IMR-90 (cell line): ENCODE results near the gene LAP3. TPM values are rescaled to one million over a fixed set of nuclear protein-coding genes. Genes with fewer than 3 reads are reported as not detected.

Source experiments
- ATAC-seq: fragments of 200-7000 bp; cut with Tn5 transposase; 2 replicates; pipeline ENCODE4 v1.9.1; 2020; ENCODE audit warnings: low read depth, mild to moderate bottlenecking, moderate library complexity
- BruUV-seq: library from RNA; stranded (reverse); fragments of 400-500 nt; replicated peaks from 2 replicates; lab custom pipeline; 2021; lab: Mats Ljungman, UMichigan
- CTCF ChIA-PET: fragments of 300-600 bp; formaldehyde crosslinking; extraction: SDS; loops from one replicate; lab custom pipeline; 2021; ENCODE audit warnings: antibody characterized with exemption; lab: Yijun Ruan, JAX
- POLR2A ChIA-PET: fragments of 300-600 bp; sonication (Branson Sonifier 250); formaldehyde crosslinking; loops from one replicate; lab custom pipeline; 2022; ENCODE audit warnings: antibody characterized with exemption; ENCODE audit not compliant: unreplicated experiment; lab: Charles Lee
- DNase-seq: peaks from one replicate; pipeline ENCODE4 v3.0.0; 2013
- H2AFZ ChIP-seq: replicated peaks from 2 replicates; pipeline ENCODE3; 2013; ENCODE audit warnings: low read length, mild to moderate bottlenecking; ENCODE audit not compliant: poor library complexity
- H2AK5ac ChIP-seq: 2 replicates; pipeline ENCODE4 v1.6.1; 2013; ENCODE audit warnings: low read depth, low read length, inconsistent platforms
- H2AK9ac ChIP-seq: replicated peaks from 2 replicates; pipeline ENCODE3; 2013; ENCODE audit warnings: mild to moderate bottlenecking, low read depth, low read length, moderate library complexity; ENCODE audit not compliant: poor library complexity
- H2BK120ac ChIP-seq: 2 replicates; pipeline ENCODE4 v1.6.1; 2013; ENCODE audit warnings: low read depth, low read length, inconsistent platforms
- H2BK15ac ChIP-seq: 3 replicates; pipeline ENCODE4 v1.6.1; 2013; ENCODE audit warnings: low read depth, low read length, inconsistent platforms
- H2BK20ac ChIP-seq: 2 replicates; pipeline ENCODE4 v1.6.1; 2013; ENCODE audit warnings: low read depth, mild to moderate bottlenecking, inconsistent platforms, low read length, moderate library complexity
- H2BK5ac ChIP-seq: 2 replicates; pipeline ENCODE4 v1.6.1; 2013; ENCODE audit warnings: mild to moderate bottlenecking, low read depth, low read length, inconsistent platforms; ENCODE audit not compliant: poor library complexity, severe bottlenecking
- H3K14ac ChIP-seq: replicated peaks from 2 replicates; pipeline ENCODE4 v1.6.1; 2013; ENCODE audit warnings: low read depth, low read length, inconsistent platforms
- H3K18ac ChIP-seq: 2 replicates; pipeline ENCODE4 v1.6.1; 2013; ENCODE audit warnings: low read depth, low read length, control low read depth
- H3K23ac ChIP-seq: 2 replicates; pipeline ENCODE4 v1.6.1; 2013; ENCODE audit warnings: low read depth, low read length, inconsistent platforms
- H3K27ac ChIP-seq: 2 replicates; pipeline ENCODE4 v1.5.1; 2013; ENCODE audit warnings: mild to moderate bottlenecking, control low read depth, low read length; ENCODE audit not compliant: insufficient read depth
- H3K27me3 ChIP-seq: 2 replicates; pipeline ENCODE4 v1.6.1; 2013; ENCODE audit warnings: low read length; ENCODE audit not compliant: control insufficient read depth, insufficient read depth
- H3K36me3 ChIP-seq: 2 replicates; pipeline ENCODE4 v1.6.1; 2013; ENCODE audit warnings: low read length, mixed read lengths; ENCODE audit not compliant: control insufficient read depth, insufficient read depth
- H3K4ac ChIP-seq: 2 replicates; pipeline ENCODE4 v1.6.1; 2013; ENCODE audit warnings: low read depth, low read length, inconsistent platforms
- H3K4me1 ChIP-seq: 2 replicates; pipeline ENCODE4 v1.6.1; 2013; ENCODE audit warnings: low read length, mixed read lengths; ENCODE audit not compliant: control insufficient read depth, insufficient read depth
- H3K4me2 ChIP-seq: 2 replicates; pipeline ENCODE4 v1.6.1; 2013; ENCODE audit warnings: low read depth, mild to moderate bottlenecking, control low read depth, low read length, moderate library complexity
- H3K4me3 ChIP-seq: 2 replicates; pipeline ENCODE4 v1.5.1; 2013; ENCODE audit warnings: low read depth, mild to moderate bottlenecking, control low read depth, low read length, moderate library complexity; ENCODE audit not compliant: insufficient read depth
- H3K56ac ChIP-seq: 2 replicates; pipeline ENCODE4 v1.6.1; 2013; ENCODE audit warnings: low read length, inconsistent platforms; ENCODE audit not compliant: insufficient read depth; ENCODE audit errors: extremely low read depth
- H3K79me1 ChIP-seq, 2 experiments: 2 replicates each; pipeline ENCODE4 v1.6.1; 2013; ENCODE audit warnings: low read length in 2 of 2, inconsistent platforms in 1 of 2, low read depth in 1 of 2
- H3K9ac ChIP-seq: 2 replicates; pipeline ENCODE4 v1.6.1; 2013; ENCODE audit warnings: low read depth, low read length, control low read depth
- H3K9me1 ChIP-seq: 2 replicates; pipeline ENCODE4 v1.6.1; 2013; ENCODE audit warnings: low read length, inconsistent platforms; ENCODE audit not compliant: insufficient read depth
- H3K9me3 ChIP-seq: 2 replicates; pipeline ENCODE4 v1.6.1; 2013; ENCODE audit warnings: low read length; ENCODE audit not compliant: control insufficient read depth, insufficient read depth
- H4K20me1 ChIP-seq: 2 replicates; pipeline ENCODE4 v1.6.1; 2013; ENCODE audit warnings: low read length, inconsistent platforms; ENCODE audit not compliant: insufficient read depth
- H4K5ac ChIP-seq: 2 replicates; pipeline ENCODE4 v1.6.1; 2013; ENCODE audit warnings: mild to moderate bottlenecking, low read depth, low read length, control low read depth
- H4K8ac ChIP-seq, 2 experiments: 2 replicates each; pipeline ENCODE4 v1.6.1; 2013; ENCODE audit warnings: low read depth in 2 of 2, low read length in 2 of 2, control low read depth in 1 of 2, inconsistent platforms in 1 of 2
- H4K91ac ChIP-seq: 2 replicates; pipeline ENCODE4 v1.6.1; 2013; ENCODE audit warnings: low read depth, low read length, inconsistent platforms; ENCODE audit not compliant: insufficient read depth
- CEBPB ChIP-seq: IDR thresholded peaks from 2 replicates; pipeline ENCODE4 v1.6.1; 2012; ENCODE audit warnings: low read depth, low read length, improper control_type of control experiment
- CHD1 ChIP-seq: IDR thresholded peaks from 2 replicates; pipeline ENCODE4 v1.6.1; 2012; ENCODE audit warnings: low read depth, low read length, improper control_type of control experiment
- CTCF ChIP-seq: conservative IDR thresholded peaks from 2 replicates; pipeline ENCODE4 v1.5.1; 2012; ENCODE audit warnings: mild to moderate bottlenecking, low read depth, low read length, improper control_type of control experiment
- ELK1 ChIP-seq: fragments of 150-350 bp; IDR thresholded peaks from 2 replicates; pipeline ENCODE4 v1.6.1; 2016; ENCODE audit warnings: low read depth, mild to moderate bottlenecking, low read length, moderate library complexity, borderline replicate concordance
- FOS ChIP-seq: fragments of 150-350 bp; IDR thresholded peaks from 2 replicates; pipeline ENCODE4 v1.6.1; 2016; ENCODE audit warnings: low read depth, low read length
- MAFK ChIP-seq: IDR thresholded peaks from 2 replicates; pipeline ENCODE4 v1.6.1; 2012; ENCODE audit warnings: low read depth, low read length, improper control_type of control experiment
- MAZ ChIP-seq: IDR thresholded peaks from 2 replicates; pipeline ENCODE4 v1.6.1; 2012; ENCODE audit warnings: low read depth, mild to moderate bottlenecking, low read length, improper control_type of control experiment, moderate library complexity, borderline replicate concordance
- MXI1 ChIP-seq: IDR thresholded peaks from 2 replicates; pipeline ENCODE4 v1.6.1; 2012; ENCODE audit warnings: low read depth, mild to moderate bottlenecking, low read length, moderate library complexity, borderline replicate concordance
- NFE2L2 ChIP-seq: fragments of 150-350 bp; IDR thresholded peaks from 2 replicates; pipeline ENCODE4 v1.6.1; 2016; ENCODE audit warnings: low read depth, mild to moderate bottlenecking, low read length
- RAD21 ChIP-seq: IDR thresholded peaks from 2 replicates; pipeline ENCODE4 v1.6.1; 2012; ENCODE audit warnings: low read length, improper control_type of control experiment
- RCOR1 ChIP-seq: IDR thresholded peaks from 2 replicates; pipeline ENCODE4 v1.6.1; 2012; ENCODE audit warnings: mild to moderate bottlenecking, low read length, improper control_type of control experiment; ENCODE audit not compliant: insufficient replicate concordance
- RFX5 ChIP-seq: IDR thresholded peaks from 2 replicates; pipeline ENCODE4 v1.8.0; 2012; ENCODE audit warnings: low read depth, mild to moderate bottlenecking, low read length, moderate library complexity
- USF2 ChIP-seq: fragments of 150-350 bp; IDR thresholded peaks from 2 replicates; pipeline ENCODE4 v1.6.1; 2017; ENCODE audit warnings: mild to moderate bottlenecking, antibody characterized with exemption, low read length, low read depth
- WGBS, 2 experiments: methylation state at CpG; one replicate each; pipeline versions ENCODE4 v1.1.5 to v1.1.7; 2013; ENCODE audit warnings: missing lambda C conversion rate in 2 of 2; ENCODE audit not compliant: insufficient read length in 1 of 2; ENCODE audit errors: extremely low coverage in 2 of 2; 5-methylcytosine and 5-hydroxymethylcytosine counted together
- dilution Hi-C: fragments of 300-500 bp; cut with HindIII; formaldehyde crosslinking; loops from one replicate; pipeline ENCODE4 v1.14.3; 2018; ENCODE audit warnings: low sequenced_read_pairs; ENCODE audit not compliant: unreplicated experiment
- in situ Hi-C: fragments of 300-500 bp; cut with MboI; formaldehyde crosslinking; loops from 3 replicates; pipeline ENCODE4 v1.14.3; 2019; ENCODE audit warnings: low sequenced_read_pairs, inconsistent platforms, mixed read lengths
- intact Hi-C: fragments of 100-400 bp; cut with micrococcal nuclease; formaldehyde crosslinking; loops from 2 replicates; pipeline ENCODE4 v1.10.0; 2022
- polyA plus RNA-seq, 3 experiments: library from polyadenylated mRNA; depleted of rRNA; stranded (reverse); fragments of >200 nt; gene quantifications; 2 replicates each; pipeline ENCODE4 v1.2.3, GENCODE V29; 2012; ENCODE audit warnings: low replicate concordance in 1 of 3
- total RNA-seq: library from RNA; depleted of rRNA; stranded (reverse); fragments of >200 nt; gene quantifications from 2 replicates; pipeline ENCODE4 v1.2.3, GENCODE V29; 2012

LAP3 gene
- total and polyA plus RNA-seq, 2 of the 4 experiments (the other 2 are of a cell fraction): 57.9 to 91.6 TPM

GRCh38 chr4:17595471-17596005 is 18.5 kb downstream of the LAP3 start:
- no TSS peak for BruUV-seq
- in situ Hi-C loops (loop anchor here (25.0 kb wide), 2 partner anchors 217 to 417 kb away; partner anchors contain the start of genes DCAF16, LCORL and NCAPG), dilution Hi-C loops (no loop called here), intact Hi-C loops (no loop called here)
- Histone ChIP-seq H3K9me3 (no peaks in the 10 kb centered on the region), H2BK15ac (no peak overlapping the region), H2AK9ac (no peak overlapping the region), H3K4me2 (no peak overlapping the region), H3K23ac (no peak overlapping the region), H3K79me1 (no peaks in the 10 kb centered on the region), H3K27ac (no peak overlapping the region), H4K91ac (no peak overlapping the region), H2BK120ac (no peak overlapping the region), H4K5ac (no peak overlapping the region), H4K20me1 (no peaks in the 10 kb centered on the region), H3K9me1 (no peaks in the 10 kb centered on the region), H2BK5ac (no peak overlapping the region), H3K56ac (no peak overlapping the region), H2AK5ac (no peak overlapping the region), H3K4me1 (no peaks in the 10 kb centered on the region), H3K27me3 (no peaks in the 10 kb centered on the region), H3K18ac (no peak overlapping the region), H3K14ac (no peak overlapping the region), H2BK20ac (no peak overlapping the region), H4K8ac (no peak overlapping the region), H3K4me3 (no peak overlapping the region), H3K9ac (no peak overlapping the region), H2AFZ (no peak overlapping the region), H3K36me3 (peaks cover 32% of the 10 kb centered on the region), H3K4ac (no peak overlapping the region)
- TF ChIP-seq FOS: no peak
- no peak for TF ChIP-seq RAD21
- TF ChIP-seq MXI1: no peak
- TF ChIP-seq MAZ: no peak
- TF ChIP-seq CTCF: no peak
- TF ChIP-seq USF2: no peak
- no peak for TF ChIP-seq CHD1
- no peak for TF ChIP-seq MAFK
- TF ChIP-seq NFE2L2: no peak
- no peak for TF ChIP-seq ELK1
- no peak for TF ChIP-seq RCOR1
- no peak for TF ChIP-seq RFX5
- no peak for TF ChIP-seq CEBPB
- DNase-seq (no peak), ATAC-seq (no peak)
- CTCF ChIA-PET: no interaction called here
- POLR2A ChIA-PET: no interaction called here
- 80% methylated on average over 2 of the region's 6 CpGs; no CpG with 5 or more reads in 1 of the 2 experiments for WGBS, 2 experiments
